Brain microvascular endothelial cell (primary cell): ENCODE measurements around the gene UAP1L1.
A peak's percentile ranks its signal among the peaks of the same experiment; 100 is the strongest.

Source experiments
- DNase-seq: peaks from one replicate; pipeline ENCODE4 v3.0.0-alpha.2; 2020
- H3K27ac ChIP-seq: fragments of 250-450 bp; sonication (Bioruptor Pico); 2 replicates; pipeline ENCODE4 v1.5.1; 2020; ENCODE audit warnings: mild to moderate bottlenecking, moderate library complexity
- H3K27me3 ChIP-seq: fragments of 250-450 bp; sonication (Bioruptor Pico); replicated peaks from 2 replicates; pipeline ENCODE4 v1.5.1; 2020; ENCODE audit warnings: mild to moderate bottlenecking
- H3K36me3 ChIP-seq: fragments of 250-450 bp; sonication (Bioruptor Pico); replicated peaks from 2 replicates; pipeline ENCODE4 v1.5.1; 2020; ENCODE audit warnings: mild to moderate bottlenecking
- H3K4me3 ChIP-seq: 2 replicates; pipeline ENCODE4 v1.5.1; 2011; ENCODE audit warnings: low read depth, mild to moderate bottlenecking, control low read depth, low read length, moderate library complexity
- CTCF ChIP-seq: IDR thresholded peaks from 2 replicates; pipeline ENCODE4 v1.5.1; 2011; ENCODE audit warnings: low read depth, mild to moderate bottlenecking, moderate library complexity, low read length, control low read depth, inconsistent platforms; ENCODE audit errors: missing control alignments
- in situ Hi-C: cut with HindIII; loops from 2 replicates; pipeline ENCODE4 v1.10.0; 2017; ENCODE audit warnings: low sequenced_read_pairs, low pct_ligation_motif_present

The UAP1L1 gene

GRCh38 chr9:137034709-137035506, 42.4 kb upstream of the UAP1L1 start:
- in situ Hi-C loops, result loop anchor here (25.0 kb wide), 2 partner anchors 98 to 223 kb away; partner anchors contain the start of genes C8G, FBXW5 and RABL6
- no peaks in the 10 kb centered on the region for H3K27me3 ChIP-seq
- peak; percentile 98 for TF ChIP-seq CTCF
- no peak overlapping the region for H3K4me3 ChIP-seq
- H3K36me3 ChIP-seq, result peaks cover 14% of the 10 kb centered on the region
- peak; percentile 68 for DNase-seq
- H3K27ac ChIP-seq, result no peak overlapping the region

DNA sequence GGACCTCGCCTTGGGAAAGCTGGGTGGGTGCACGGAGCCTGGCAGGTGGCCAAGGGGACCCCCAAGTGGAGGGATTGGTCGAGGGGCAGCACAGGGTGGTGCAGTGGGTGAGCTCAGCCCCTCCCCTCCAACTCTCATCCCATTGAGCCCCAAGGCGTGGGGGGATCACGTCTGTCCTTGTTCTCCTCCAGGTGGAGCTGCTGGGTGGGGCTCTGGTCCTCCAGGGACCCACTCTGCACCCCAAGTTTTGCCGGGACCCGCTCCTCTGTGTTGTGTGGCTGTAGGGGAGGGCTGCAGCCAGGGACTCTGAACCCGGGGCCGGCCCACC, 41.8 kb upstream of the UAP1L1 start:
- Histone ChIP-seq H3K36me3 (peaks cover 15% of the 10 kb centered on the region), H3K27ac (no peak overlapping the region), H3K27me3 (no peaks in the 10 kb centered on the region), H3K4me3 (no peak overlapping the region)
- in situ Hi-C loops, result loop anchor here (25.0 kb wide), 2 partner anchors 98 to 223 kb away; partner anchors contain the start of genes C8G, FBXW5 and RABL6
- DNase-seq, result no peak
- no peak for TF ChIP-seq CTCF

DNA sequence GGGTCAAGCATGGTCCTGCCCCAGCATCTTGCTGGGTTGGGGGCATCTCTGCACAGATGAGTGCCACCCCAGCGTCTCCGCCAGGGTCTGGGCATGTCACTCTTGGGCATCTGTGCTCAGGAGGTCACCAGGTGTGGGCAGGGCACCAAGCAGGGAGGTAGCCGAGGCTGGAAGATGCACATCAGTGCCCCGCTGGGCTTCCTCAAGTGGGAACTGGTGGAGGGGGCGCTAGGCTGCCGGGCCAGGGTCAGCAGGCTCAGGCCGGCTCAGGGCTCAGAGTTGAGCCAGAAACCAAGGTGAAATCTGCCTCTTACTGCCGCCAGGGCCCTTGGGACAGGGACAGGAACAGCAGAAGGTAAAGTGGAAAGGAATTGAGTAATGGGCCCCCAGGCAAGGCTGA, 41.4 kb upstream of the UAP1L1 start:
- no peak for DNase-seq
- Histone ChIP-seq H3K4me3 (no peak overlapping the region), H3K27me3 (no peaks in the 10 kb centered on the region), H3K27ac (no peak overlapping the region), H3K36me3 (peaks cover 15% of the 10 kb centered on the region)
- TF ChIP-seq CTCF, result no peak
- in situ Hi-C loops, result loop anchor here (25.0 kb wide), 2 partner anchors 99 to 224 kb away; partner anchors contain the start of genes C8G, FBXW5 and RABL6

DNA sequence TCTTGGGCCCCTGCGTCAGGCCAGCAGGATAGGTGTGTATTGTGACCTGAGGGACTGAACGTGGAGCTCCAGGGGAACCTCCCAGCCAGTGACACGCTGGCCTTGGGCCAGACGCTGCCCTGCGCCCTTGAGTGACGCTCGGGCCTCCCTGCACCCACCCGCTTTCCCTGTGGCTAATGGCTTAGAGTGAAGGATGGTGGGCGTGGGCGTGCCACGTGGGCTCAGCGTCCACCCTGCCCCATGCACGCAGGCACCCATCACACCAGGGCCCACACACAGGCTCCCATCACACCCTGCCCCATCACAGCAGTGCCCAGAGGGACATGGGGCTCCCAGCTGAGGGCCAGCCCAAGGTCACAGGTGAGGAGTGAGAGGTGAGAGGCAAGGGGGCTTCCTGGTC, 40.3 kb upstream of the UAP1L1 start:
- no peaks in the 10 kb centered on the region for H3K27me3 ChIP-seq
- in situ Hi-C loops, result loop anchor here (25.0 kb wide), 2 partner anchors 100 to 225 kb away; partner anchors contain the start of genes C8G, FBXW5 and RABL6
- H3K36me3 ChIP-seq, result peaks cover 15% of the 10 kb centered on the region
- no peak overlapping the region for H3K27ac ChIP-seq
- H3K4me3 ChIP-seq, result no peak overlapping the region
- TF ChIP-seq CTCF, result no peak
- DNase-seq, result no peak

- no peak for DNase-seq
- no peak overlapping the region for H3K4me3 ChIP-seq
- H3K27me3 ChIP-seq, result no peaks in the 10 kb centered on the region
- no peak overlapping the region for H3K27ac ChIP-seq
- H3K36me3 ChIP-seq, result peaks cover 15% of the 10 kb centered on the region
- in situ Hi-C loops, result loop anchor here (25.0 kb wide), 2 partner anchors 100 to 225 kb away; partner anchors contain the start of genes C8G, FBXW5 and RABL6
- TF ChIP-seq CTCF, result no peak
Observed at GRCh38 chr9:137037483-137037882, 39.8 kb upstream of the UAP1L1 start.

DNA sequence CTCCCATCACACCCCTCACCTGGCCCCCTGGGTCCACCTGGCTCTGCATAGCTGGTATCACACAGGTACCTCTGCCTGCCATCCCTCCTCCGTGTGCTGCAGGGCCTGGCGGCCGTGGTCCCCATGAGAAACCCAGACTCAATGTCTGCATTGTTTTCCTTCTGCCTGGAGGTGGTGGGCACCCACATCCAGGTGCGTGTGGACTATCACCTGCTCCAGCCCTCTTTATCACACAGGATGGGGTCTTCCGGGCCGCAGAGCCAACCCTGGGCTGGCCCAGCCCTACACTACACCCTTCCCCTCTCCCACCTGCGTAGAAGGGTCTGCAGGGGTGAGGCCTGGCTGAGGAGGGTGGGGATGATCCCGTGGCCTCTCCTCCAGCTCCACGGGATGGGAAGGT, 38.4 kb upstream of the UAP1L1 start:
- no peak for TF ChIP-seq CTCF
- in situ Hi-C loops, result loop anchor here (25.0 kb wide), 2 partner anchors 102 to 227 kb away; partner anchors contain the start of genes C8G, FBXW5 and RABL6
- DNase-seq, result no peak
- peaks cover 15% of the 10 kb centered on the region for H3K36me3 ChIP-seq
- H3K27me3 ChIP-seq, result no peaks in the 10 kb centered on the region
- H3K4me3 ChIP-seq, result no peak overlapping the region
- no peak overlapping the region for H3K27ac ChIP-seq
